NB4 (cell line): ENCODE results near the gene VPS29.

ENCODE experiments used
- CTCF ChIP-seq: IDR thresholded peaks from one replicate; pipeline ENCODE4 v1.5.1; 2012; ENCODE audit warnings: low read depth, low read length
- MAX ChIP-seq: IDR thresholded peaks from 2 replicates; pipeline ENCODE4 v1.6.1; 2011; ENCODE audit warnings: low read depth, low read length
- POLR2A ChIP-seq: IDR thresholded peaks from 2 replicates; pipeline ENCODE4 v1.6.1; 2011; ENCODE audit warnings: mild to moderate bottlenecking; ENCODE audit not compliant: insufficient read length; ENCODE audit errors: extremely low read depth

GRCh38 chr12:110467847-110468213, 34.1 kb downstream of the VPS29 start:
- TF ChIP-seq CTCF, result no peak
- TF ChIP-seq POLR2A, result no peak
- TF ChIP-seq MAX, result no peak
